Bone marrow (tissue), 2 donors: ENCODE results near the gene FN3KRP.

ENCODE experiments used
- DNase-seq, 2 donors: peaks; one replicate each; lab custom pipeline; 2025; lab: John Stamatoyannopoulos, UW

The FN3KRP gene

DNA sequence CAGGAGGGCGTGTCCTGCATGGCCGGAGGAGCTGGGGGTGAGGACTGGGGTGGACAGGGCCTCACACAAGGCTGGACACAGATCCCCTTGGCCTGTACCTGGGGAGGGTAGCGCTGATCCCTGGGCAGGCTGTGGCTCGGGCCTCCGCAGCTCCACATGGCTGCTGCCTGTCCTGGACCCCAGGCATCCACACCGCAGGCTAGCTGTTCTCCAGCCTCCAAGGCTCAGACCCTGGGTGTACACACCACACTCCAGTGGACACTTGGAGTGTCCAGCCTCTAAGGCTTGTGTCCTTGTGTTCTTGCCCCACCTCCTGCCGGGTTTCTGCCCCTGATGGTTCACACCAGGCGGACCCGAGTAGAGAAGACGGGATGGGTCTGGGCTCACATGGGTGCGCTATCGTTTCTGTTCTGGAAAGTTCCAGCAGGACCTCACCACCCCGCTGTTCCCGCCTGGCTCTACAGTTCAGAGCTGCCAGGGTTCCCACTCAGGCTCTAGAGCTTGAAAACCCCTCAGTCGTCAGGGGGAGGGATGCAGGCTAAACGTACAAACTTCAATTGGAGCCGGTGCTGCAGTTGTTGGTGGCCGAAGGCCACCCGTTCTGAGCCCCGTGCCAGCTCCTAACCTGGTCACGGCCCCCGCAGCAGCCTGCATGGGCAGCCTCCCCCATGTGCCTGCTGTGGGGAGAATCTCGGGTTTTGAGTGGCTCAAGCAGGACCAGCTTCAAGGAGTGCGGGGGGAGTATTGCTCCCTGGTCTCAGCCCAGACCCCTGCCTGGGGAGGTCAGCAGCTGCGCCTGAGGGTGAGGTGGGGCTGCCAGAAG lies 6.6 kb upstream of the FN3KRP start:
- no peak for DNase-seq

- DNase-seq = no peak
Observed at GRCh38 chr17:82710499-82711232, 5.8 kb upstream of the FN3KRP start.

DNA sequence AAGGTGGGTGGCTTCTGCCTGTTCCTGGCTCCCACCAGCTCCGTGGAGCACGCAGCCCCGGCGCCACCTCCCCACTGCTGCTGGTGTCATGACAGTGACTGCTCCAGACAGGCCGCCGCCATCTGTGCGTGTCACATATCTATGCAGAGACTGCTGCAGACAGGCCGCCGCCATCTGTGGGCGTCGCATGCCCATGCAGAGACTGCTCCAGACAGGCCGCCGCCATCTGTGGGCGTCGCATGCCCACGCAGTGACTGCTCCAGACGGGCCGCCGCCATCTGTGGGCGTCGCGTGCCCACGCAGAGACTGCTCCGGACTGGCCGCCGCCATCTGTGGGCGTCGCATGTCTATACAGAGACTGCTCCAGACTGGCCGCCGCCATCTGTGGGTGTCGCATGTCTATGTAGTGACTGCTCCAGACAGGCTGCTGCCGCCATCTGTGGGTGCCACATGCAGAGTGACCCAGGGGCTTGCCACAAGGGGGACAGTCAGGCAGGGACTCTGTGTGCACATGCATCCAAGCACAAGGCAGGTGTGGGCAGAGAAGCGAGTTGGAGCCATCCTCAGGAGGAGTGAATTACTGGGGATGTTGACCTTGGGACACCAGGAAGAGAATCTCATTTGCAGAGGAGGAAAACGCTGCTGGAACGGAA lies 3.3 kb upstream of the FN3KRP start:
- no peak for DNase-seq

DNA sequence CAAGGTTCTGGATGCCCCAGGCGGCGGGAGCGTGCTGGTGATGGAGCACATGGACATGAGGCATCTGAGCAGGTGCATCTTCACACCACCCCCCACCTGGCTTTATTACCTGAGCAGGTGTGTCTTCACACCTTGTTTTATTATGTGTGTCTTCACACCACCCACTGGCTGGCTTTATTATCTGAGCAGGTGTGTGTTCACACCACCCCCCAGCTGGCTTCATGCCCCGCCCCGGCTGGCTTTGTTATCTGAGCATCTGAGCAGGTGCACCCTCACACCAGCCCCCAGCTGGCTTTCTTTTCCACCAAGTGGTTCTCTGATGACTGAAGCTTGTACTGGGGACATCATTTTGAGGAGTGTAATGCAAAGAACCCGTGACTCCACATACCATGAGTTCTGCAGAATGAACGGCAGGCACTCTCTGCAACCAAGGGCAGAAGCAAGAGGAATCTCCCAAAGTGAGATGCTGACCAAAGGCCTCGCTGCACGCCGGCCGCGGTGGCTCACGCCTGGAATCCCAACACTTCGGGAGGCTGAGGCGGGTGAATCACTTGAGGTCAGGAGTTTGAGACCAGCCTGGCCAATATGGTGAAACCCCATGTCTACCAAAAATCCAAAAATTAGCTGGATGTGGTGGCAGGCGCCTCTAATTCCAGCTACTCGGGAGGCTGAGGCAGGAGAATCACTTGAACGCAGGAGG lies 2.6 kb downstream of the FN3KRP start:
- DNase-seq = no peak

GRCh38 chr17:82720204-82720603 lies 3.7 kb downstream of the FN3KRP start:
- DNase-seq = no peak

DNA sequence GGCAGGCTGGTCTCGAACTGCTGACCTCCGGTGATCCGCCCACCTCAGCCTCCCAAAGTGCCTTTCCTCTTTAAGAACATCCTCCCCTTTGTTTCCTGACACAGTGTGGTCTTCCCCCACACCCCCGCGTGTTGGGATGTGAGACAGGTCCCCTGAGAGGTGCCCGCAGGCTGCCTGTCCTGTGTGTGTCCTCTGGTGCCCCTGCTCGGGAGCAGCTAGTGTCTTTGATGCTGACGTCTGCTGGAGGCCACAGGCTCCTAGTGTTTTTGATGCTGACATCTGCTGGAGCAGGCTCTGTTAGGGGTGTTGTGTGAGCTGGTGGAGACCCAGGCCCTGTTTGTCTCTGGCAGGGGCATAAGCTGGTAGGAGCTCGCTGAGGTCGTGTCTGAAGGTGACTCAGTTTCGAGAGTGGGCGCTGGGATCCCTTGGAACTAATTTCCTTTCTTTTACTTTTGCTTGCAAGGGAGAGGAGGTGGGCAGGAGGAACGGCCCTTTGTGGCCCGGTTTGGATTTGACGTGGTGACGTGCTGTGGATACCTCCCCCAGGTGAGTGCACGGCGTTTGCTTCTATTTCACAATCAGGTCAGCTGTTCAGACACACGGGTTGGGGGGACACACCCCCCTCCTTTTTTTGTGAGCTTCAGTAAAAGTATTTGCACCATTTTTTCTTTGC lies 6.0 kb downstream of the FN3KRP start:
- DNase-seq = no peak

GRCh38 chr17:82723169-82723807 lies 6.8 kb downstream of the FN3KRP start:
- DNase-seq = no peak

- DNase-seq = no peak
Observed at GRCh38 chr17:82726427-82726826, 9.9 kb downstream of the FN3KRP start.

DNA sequence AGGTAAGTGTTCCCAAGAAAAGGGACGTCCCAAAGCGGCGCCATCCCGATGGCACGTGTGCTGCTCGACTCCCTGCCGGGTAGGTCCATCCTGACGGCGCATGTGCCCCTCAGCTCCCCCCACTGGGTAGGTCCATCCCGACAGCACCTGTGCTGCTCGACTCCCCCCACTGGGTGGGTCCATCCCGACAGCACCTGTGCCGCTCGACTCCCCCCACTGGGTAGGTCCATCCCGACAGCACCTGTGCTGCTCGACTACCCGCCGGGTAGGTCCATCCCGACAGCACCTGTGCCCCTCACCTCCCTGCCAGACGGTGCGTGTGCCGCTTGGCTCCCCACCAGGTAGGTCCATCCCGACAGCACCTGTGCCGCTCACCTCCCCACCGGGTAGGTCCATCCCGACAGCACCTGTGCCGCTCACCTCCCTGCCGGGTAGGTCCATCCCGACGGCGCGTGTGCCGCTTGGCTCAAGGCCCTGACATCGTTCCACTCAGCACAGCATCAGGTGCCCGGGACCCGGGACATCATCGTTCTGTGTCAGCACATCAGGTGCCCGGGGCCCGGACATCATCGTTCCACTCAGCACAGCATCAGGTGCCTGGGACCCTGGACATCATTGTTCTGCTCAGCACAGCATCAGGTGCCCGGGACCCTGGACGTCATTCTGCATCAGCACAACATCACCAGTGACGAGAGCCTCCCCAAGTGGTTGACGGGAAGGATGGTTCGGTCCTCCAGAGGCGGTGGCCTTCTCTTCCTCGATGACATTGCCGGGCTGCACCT lies 13.2 kb downstream of the FN3KRP start:
- DNase-seq = no peak

- DNase-seq = no peak
Observed at GRCh38 chr17:82732118-82732743, 15.7 kb downstream of the FN3KRP start.

- DNase-seq = no peak
Observed at GRCh38 chr17:82734987-82735866, 18.7 kb downstream of the FN3KRP start, which contains the start of gene FN3K. Gene FN3K, plus strand, starts transcription at chr17:82735615. Its CDS starts 22 bp downstream, at chr17:82735637.

DNA sequence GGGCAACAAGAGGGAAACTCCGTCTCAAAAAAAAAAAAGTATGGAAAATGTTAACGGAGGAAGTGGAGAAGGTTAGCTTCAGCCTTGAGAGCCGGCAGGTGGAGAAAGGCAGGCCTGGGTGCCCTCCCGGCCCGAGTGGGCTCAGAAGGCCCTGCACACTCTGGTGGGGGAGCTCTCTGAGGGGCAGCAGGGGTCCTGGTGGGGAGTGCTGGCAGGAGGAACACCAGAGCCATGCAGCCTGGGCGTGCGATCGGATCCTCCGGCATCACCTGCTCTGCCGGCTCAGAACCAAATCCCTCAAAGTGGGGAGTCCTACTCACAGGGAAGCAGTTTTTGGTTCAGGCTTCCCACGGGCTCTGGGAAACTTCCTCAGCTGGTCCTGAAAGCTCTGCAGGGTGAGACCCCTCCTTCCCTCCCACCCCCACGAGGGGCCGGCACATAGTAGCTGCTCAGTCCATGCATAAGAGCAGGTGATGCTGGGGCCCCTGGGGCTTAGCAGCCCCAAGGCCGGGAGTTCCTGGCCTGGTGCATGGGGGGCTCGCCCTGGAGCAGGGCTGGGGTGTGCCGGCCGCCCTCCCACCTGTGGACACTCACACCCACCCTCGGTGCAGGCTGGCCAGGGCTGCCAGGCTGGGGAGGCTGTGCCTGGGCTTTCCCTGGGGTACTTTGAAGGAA lies 20.1 kb downstream of the FN3KRP start:
- no peak for DNase-seq

DNA sequence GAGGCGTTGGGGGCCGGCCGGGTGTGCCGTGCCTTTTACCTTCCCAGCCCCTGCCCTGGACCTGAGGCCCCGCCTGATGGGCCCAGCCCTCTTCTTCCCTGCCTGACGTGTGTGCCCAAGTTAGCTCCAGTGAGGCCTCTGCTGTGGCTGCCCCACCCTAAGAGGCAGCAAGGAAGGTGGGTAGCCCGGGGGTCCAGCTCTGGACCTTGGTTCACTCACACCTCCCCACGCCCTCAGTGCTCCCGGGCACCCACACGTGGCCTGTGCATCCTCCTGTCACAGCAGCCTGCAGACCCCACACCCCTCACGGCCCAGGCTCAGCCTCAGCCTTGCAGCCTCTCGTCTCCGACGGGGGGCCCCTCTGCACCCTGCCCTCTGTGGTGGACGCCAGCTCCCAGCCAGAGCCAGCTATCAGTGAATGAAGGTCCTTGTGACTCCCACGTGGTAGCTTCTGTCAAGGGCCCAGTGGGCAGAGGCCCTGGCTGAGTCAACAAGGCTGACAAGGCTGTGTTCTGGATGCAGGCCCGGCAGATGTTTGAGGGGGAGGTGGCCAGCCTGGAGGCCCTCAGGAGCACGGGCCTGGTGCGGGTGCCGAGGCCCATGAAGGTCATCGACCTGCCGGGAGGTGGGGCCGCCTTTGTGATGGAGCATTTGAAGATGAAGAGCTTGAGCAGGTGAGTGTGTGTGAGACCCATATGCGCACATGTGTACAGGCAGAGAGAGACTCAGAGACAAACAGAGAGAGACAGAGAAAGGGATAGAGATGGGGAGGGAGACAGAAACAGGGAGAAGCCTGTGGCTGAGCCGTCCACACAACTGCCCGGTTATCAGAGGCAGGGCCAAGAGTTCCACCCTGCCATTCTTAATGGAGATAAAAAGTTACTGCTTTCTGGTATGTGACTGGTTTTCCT lies 21.7 kb downstream of the FN3KRP start:
- no peak for DNase-seq

DNA sequence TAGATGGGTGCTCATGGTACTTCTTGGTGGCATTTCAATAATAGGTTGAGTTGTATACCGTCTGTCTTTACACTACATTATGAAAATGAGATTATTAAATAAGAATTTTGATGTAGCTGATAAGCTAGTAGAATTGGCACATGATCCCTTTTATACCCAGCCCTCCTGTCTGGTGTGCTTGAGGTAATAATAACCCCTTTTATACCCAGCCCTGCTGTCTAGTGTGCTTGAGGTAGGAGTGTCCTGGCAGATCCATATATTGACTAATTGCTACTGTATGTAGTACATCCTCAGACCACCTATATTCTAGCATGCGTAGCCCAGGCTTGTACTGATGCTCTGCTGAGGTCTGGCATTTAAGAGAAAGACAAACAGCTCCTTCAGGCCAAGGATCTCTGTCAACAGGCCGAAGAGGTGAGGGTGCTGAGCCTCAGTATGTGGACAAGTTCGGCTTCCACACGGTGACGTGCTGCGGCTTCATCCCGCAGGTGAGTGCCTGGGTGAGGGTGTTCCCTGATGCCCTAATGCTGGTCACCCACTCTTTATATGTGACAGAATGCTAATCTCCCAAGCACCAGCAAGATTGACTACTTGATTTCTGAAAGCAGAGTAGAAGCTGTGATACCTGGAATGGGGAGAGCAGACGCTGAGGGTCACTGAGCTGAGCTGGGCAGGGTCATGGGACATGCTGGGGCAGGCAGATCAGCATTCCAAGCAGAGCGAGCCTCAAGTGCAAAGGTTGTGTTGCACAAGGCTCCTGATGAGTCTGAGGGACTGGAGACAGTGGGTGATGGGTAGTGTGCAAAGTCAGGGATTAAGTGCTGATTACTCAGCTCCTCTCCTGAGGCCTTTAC lies 24.6 kb downstream of the FN3KRP start:
- no peak for DNase-seq

- DNase-seq = no peak
Observed at GRCh38 chr17:82743344-82744219, 27.1 kb downstream of the FN3KRP start.
